ENCODE measurements around the gene POLR1A.

The POLR1A gene

GRCh38 chr2:85974390-85974789 is 131.3 kb downstream of the POLR1A start:
- Histone ChIP-seq H3K4me3 (IDR thresholded peaks at IDR 0.05; ENCODE audit: insufficient read depth, low read depth, low read length) (no peak overlapping the region), H3K36me3 (ENCODE audit: insufficient read depth) (no peaks in the 10 kb centered on the region), H3K27me3 (ENCODE audit: insufficient read depth, low read depth) (no peaks in the 10 kb centered on the region), H2AFZ (ENCODE audit: low read depth) (no peak overlapping the region), H3K79me2 (ENCODE audit: insufficient read depth, low read depth) (no peaks in the 10 kb centered on the region), H3K9ac (no peak overlapping the region), H3K4me1 (ENCODE audit: low read depth, poor library complexity, severe bottlenecking) (peaks cover 11% of the 10 kb centered on the region), H4K20me1 (ENCODE audit: insufficient read depth) (no peaks in the 10 kb centered on the region), H3K4me2 (no peak overlapping the region), H3K27ac (no peak overlapping the region)
- TF ChIP-seq, protein P1, sequence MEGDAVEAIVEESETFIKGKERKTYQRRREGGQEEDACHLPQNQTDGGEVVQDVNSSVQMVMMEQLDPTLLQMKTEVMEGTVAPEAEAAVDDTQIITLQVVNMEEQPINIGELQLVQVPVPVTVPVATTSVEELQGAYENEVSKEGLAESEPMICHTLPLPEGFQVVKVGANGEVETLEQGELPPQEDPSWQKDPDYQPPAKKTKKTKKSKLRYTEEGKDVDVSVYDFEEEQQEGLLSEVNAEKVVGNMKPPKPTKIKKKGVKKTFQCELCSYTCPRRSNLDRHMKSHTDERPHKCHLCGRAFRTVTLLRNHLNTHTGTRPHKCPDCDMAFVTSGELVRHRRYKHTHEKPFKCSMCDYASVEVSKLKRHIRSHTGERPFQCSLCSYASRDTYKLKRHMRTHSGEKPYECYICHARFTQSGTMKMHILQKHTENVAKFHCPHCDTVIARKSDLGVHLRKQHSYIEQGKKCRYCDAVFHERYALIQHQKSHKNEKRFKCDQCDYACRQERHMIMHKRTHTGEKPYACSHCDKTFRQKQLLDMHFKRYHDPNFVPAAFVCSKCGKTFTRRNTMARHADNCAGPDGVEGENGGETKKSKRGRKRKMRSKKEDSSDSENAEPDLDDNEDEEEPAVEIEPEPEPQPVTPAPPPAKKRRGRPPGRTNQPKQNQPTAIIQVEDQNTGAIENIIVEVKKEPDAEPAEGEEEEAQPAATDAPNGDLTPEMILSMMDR (conservative IDR thresholded peaks at IDR 0.05; ENCODE audit: low read depth, low read length): no peak

DNA sequence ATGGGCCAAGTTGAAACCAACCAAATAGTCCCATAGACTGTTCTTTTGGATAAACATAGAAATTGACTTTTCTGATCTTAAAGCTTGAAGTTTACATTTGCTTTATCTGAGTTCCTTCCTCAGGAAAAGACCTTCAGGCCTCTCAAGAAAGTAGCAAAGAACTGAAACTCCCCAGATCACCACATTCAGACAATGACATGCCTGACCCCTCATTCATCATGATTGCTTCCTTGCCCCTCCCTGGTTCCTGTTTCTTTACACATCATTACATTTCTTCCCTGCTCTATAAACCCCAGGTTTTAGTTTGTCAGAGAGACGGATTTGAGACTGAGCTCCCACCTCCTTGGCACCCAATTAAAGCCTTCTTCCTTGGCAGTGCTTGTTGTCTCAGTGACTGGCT is 133.3 kb downstream of the POLR1A start:
- no peak overlapping the region for H3K9ac ChIP-seq
- TF ChIP-seq, protein P1 (conservative IDR thresholded peaks at IDR 0.05; ENCODE audit: low read depth, low read length): no peak
- no peak overlapping the region for H3K4me2 ChIP-seq
- no peaks in the 10 kb centered on the region for H4K20me1 ChIP-seq (ENCODE audit: insufficient read depth)
- H3K4me3 ChIP-seq (IDR thresholded peaks at IDR 0.05; ENCODE audit: insufficient read depth, low read depth, low read length): no peak overlapping the region
- no peaks in the 10 kb centered on the region for H3K36me3 ChIP-seq (ENCODE audit: insufficient read depth)
- no peak overlapping the region for H3K27ac ChIP-seq
- H2AFZ ChIP-seq (ENCODE audit: low read depth): no peak overlapping the region
- H3K27me3 ChIP-seq (ENCODE audit: insufficient read depth, low read depth): no peaks in the 10 kb centered on the region
- H3K79me2 ChIP-seq (ENCODE audit: insufficient read depth, low read depth): no peaks in the 10 kb centered on the region
- peaks cover 4% of the 10 kb centered on the region for H3K4me1 ChIP-seq (ENCODE audit: low read depth, poor library complexity, severe bottlenecking)

- Histone ChIP-seq H2AFZ (ENCODE audit: low read depth) (no peak overlapping the region), H3K27ac (no peak overlapping the region), H3K27me3 (ENCODE audit: insufficient read depth, low read depth) (no peaks in the 10 kb centered on the region), H3K4me2 (no peak overlapping the region), H3K79me2 (ENCODE audit: insufficient read depth, low read depth) (no peaks in the 10 kb centered on the region), H4K20me1 (ENCODE audit: insufficient read depth) (no peaks in the 10 kb centered on the region), H3K4me3 (IDR thresholded peaks at IDR 0.05; ENCODE audit: insufficient read depth, low read depth, low read length) (no peak overlapping the region), H3K4me1 (ENCODE audit: low read depth, poor library complexity, severe bottlenecking) (peaks cover 4% of the 10 kb centered on the region), H3K36me3 (ENCODE audit: insufficient read depth) (no peaks in the 10 kb centered on the region), H3K9ac (no peak overlapping the region)
- TF ChIP-seq, protein P1 (conservative IDR thresholded peaks at IDR 0.05; ENCODE audit: low read depth, low read length): no peak
These were observed 134.3 kb downstream of the POLR1A start for GRCh38 chr2:85971366-85971765.
